Activated CD8-positive, alpha-beta memory T cell treated with anti-CD3 and anti-CD28 coated beads for 36 hours (primary cell): ENCODE measurements around the gene OSBPL10. TPM values are rescaled to one million over a fixed set of nuclear protein-coding genes. Genes with fewer than 3 reads are reported as not detected.
"Not testable (repeated sequence)": the region's sequence is repeated elsewhere in the genome, so short reads cannot be mapped to it uniquely, and the experiment has no call there.

ENCODE experiments used
- CTCF ChIA-PET: fragments of 350-600 bp; sonication (Branson Sonifier 250); formaldehyde crosslinking; loops from one replicate; lab custom pipeline; 2021; ENCODE audit warnings: antibody characterized with exemption; lab: Charles Lee
- POLR2A ChIA-PET: fragments of 350-600 bp; sonication (Branson Sonifier 250); formaldehyde crosslinking; loops from one replicate; lab custom pipeline; 2021; ENCODE audit warnings: antibody characterized with exemption; lab: Charles Lee
- total RNA-seq, 2 experiments: library from RNA; stranded (reverse); gene quantifications; one replicate each; pipeline ENCODE4 v1.2.3, GENCODE V29; 2021

Gene OSBPL10
- total RNA-seq, 2 experiments from 2014 or later, result 3.4 to 3.6 TPM

GRCh38 chr3:31704591-31705179, 276.4 kb downstream of the OSBPL10 start:
- CTCF ChIA-PET, result no interaction called here
- POLR2A ChIA-PET, result no interaction called here

GRCh38 chr3:31704156-31704555, 276.9 kb downstream of the OSBPL10 start:
- POLR2A ChIA-PET, result no interaction called here
- CTCF ChIA-PET, result no interaction called here

- CTCF ChIA-PET, result no interaction called here
- POLR2A ChIA-PET, result no interaction called here
These were observed 279.8 kb downstream of the OSBPL10 start for GRCh38 chr3:31701286-31701685.

- CTCF ChIA-PET, result no interaction called here
- POLR2A ChIA-PET, result no interaction called here
These were observed 281.6 kb downstream of the OSBPL10 start for GRCh38 chr3:31699309-31699953.

- POLR2A ChIA-PET, result no interaction called here
- CTCF ChIA-PET, result no interaction called here
These were observed 284.1 kb downstream of the OSBPL10 start for GRCh38 chr3:31696815-31697548.

- ChIA-PET CTCF (no interaction called here), POLR2A (no interaction called here)
These were observed 285.1 kb downstream of the OSBPL10 start for GRCh38 chr3:31696009-31696297.

- ChIA-PET POLR2A (no interaction called here), CTCF (no interaction called here)
These were observed 285.6 kb downstream of the OSBPL10 start for GRCh38 chr3:31695280-31696008.

GRCh38 chr3:31693346-31693745, 287.7 kb downstream of the OSBPL10 start:
- POLR2A ChIA-PET, result no interaction called here
- CTCF ChIA-PET, result no interaction called here

GRCh38 chr3:31692751-31693150, 288.3 kb downstream of the OSBPL10 start:
- POLR2A ChIA-PET, result no interaction called here

GRCh38 chr3:31690771-31691170, 290.3 kb downstream of the OSBPL10 start:
- ChIA-PET POLR2A (no interaction called here), CTCF (no interaction called here)

More at GRCh38 chr3:31692751-31693150, 288.3 kb downstream of the OSBPL10 start:
- CTCF ChIA-PET, result interaction anchor here (0.7 to 1.1 kb wide), 2 partner anchors 76 to 91 kb away, joined by 3 read pairs; no protein-coding TSS in a partner anchor

GRCh38 chr3:31689523-31689922, 291.5 kb downstream of the OSBPL10 start:
- POLR2A ChIA-PET, CTCF ChIA-PET: not testable (repeated sequence)

GRCh38 chr3:31688984-31689383, 292.1 kb downstream of the OSBPL10 start:
- CTCF ChIA-PET, result no interaction called here
- POLR2A ChIA-PET, result no interaction called here

- CTCF ChIA-PET, result no interaction called here
These were observed 293.9 kb downstream of the OSBPL10 start for GRCh38 chr3:31687020-31687802.

GRCh38 chr3:31680072-31680870, 300.8 kb downstream of the OSBPL10 start:
- ChIA-PET CTCF (no interaction called here), POLR2A (no interaction called here)

More at GRCh38 chr3:31687020-31687802, 293.9 kb downstream of the OSBPL10 start:
- POLR2A ChIA-PET, result no interaction called here

- ChIA-PET CTCF (no interaction called here), POLR2A (no interaction called here)
These were observed 304.5 kb downstream of the OSBPL10 start for GRCh38 chr3:31676556-31676955.

- CTCF ChIA-PET, result no interaction called here
These were observed 307.1 kb downstream of the OSBPL10 start for GRCh38 chr3:31673950-31674349.

GRCh38 chr3:31671976-31672375, 309.1 kb downstream of the OSBPL10 start:
- CTCF ChIA-PET, result interaction anchor here (0.6 kb wide), 1 partner anchor 69 kb away, joined by 3 read pairs; no protein-coding TSS in a partner anchor

More at GRCh38 chr3:31673950-31674349, 307.1 kb downstream of the OSBPL10 start:
- POLR2A ChIA-PET, result no interaction called here

GRCh38 chr3:31671451-31671850, 309.6 kb downstream of the OSBPL10 start:
- POLR2A ChIA-PET, result no interaction called here
- CTCF ChIA-PET, result interaction anchor here (0.6 kb wide), 1 partner anchor 69 kb away, joined by 3 read pairs; no protein-coding TSS in a partner anchor

More at GRCh38 chr3:31671976-31672375, 309.1 kb downstream of the OSBPL10 start:
- POLR2A ChIA-PET, result no interaction called here
